Lung microvascular endothelial cell (primary cell): ENCODE data around the gene BNIP5. TPM values are rescaled to one million over a fixed set of nuclear protein-coding genes. Genes with fewer than 3 reads are reported as not detected.
"Not testable (repeated sequence)": the region's sequence is repeated elsewhere in the genome, so short reads cannot be mapped to it uniquely, and the experiment has no call there.

Experiments used
- DNase-seq, 2 donors: peaks; one replicate each; pipeline versions ENCODE4 v3.0.0 to v3.0.0-alpha.2; 2010; ENCODE audit warnings: low read depth in 2 of 2
- total RNA-seq: library from RNA; depleted of rRNA; stranded (reverse); fragments of >200 nt; gene quantifications from 2 replicates; pipeline ENCODE4 v1.2.1, GENCODE V29; 2014

Gene BNIP5
- total RNA-seq, 1 donor from 2014 or later = not detected

GRCh38 chr6:36343109-36343680, 6.5 kb upstream of the BNIP5 start:
- no peak for DNase-seq

DNA sequence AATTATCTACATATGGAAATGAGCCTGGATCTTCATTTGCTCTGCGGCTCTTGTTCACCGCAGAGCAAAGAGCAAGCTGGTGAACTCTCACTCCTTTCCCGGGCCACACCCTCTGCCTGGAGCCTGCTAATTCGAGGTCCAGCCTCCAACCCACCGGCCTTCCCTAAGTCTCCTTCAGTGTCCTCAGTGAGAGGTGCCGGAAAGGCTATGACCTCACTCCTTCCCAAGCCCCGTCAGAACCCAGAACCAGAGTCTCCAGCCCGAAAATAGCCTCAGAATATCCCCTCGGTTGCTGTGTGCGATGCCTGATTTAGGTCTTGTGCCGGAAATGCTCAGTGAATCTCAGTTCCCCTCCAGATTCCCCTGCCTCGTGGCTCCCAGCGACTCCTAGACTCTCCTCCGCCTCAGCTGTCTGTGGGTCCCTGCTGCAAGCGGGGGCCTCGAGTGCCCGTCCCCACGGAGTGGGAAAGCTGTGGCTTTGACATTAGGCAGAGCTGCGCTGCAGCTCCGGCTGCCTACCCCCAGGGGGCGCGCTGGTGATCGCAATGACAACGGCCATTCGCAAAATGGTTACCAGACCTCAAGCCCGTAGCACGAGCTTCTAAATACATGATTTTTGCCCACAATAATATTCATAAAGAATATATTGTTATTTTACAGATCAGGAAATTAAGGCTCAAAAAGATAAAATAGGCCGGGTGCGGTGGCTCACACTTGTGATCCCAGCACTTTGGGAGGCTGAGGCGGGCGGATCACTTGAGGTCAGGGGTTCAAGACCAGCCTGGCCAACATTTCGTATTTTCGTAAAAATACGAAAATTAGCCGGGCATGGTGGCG, 4.1 kb upstream of the BNIP5 start:
- peak; percentile 70 to 81 for DNase-seq

DNA sequence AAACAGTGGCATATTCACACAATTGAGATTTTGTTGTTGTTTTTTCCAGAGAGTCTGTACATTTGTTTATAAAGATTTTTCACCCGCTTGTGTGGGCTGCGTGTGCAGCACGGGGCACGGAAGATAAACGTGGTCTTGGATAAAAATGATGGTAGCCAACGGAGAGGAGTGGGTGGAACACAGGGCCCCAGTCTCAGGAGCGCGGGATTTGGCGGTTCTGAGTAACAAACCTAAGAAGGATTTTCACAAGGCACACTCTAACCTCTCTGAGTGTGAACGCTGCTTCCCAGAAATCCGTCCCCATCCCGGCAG, 3.6 kb upstream of the BNIP5 start:
- DNase-seq = no peak

DNA sequence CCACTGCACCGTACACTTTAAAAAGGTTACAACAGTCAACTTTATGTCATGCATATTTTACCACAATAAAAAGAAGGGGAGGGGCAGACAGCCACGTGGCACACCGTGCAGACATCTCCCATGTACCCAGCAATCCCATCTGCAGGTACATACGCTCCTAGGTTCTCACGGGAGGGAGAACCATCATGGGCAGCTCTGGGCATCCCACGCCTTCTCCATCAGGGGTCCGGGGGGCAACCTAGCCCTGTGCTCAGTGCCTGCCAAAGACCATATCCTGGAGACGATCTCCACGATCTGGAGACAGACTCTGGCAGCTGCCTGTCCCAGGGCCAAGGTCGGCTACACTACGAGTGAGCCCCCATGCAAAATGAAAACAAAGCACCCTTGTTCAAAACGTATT, 2.5 kb upstream of the BNIP5 start:
- DNase-seq = no peak

- DNase-seq = not testable (repeated sequence)
These were observed 1.5 kb upstream of the BNIP5 start for GRCh38 chr6:36338223-36338622.

DNA sequence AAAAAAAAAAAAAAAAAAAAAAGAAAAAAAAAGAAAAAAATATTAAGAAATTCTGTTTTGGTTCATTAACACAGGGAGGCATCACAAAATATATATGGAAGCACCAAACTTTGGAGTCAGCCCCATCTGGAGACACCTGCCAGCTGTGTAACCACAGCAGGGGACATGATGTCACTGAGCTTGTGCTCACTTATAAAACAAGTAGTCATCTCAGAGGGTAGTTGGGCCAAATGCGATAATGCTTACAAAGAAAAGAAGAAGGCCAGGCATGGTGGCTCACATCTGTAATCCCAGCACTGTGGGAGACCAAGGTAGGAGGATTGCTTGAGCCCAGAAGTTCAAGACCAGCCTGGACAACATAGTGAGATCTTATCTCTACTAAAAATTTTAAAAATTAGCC, 1.1 kb upstream of the BNIP5 start:
- DNase-seq = no peak

DNA sequence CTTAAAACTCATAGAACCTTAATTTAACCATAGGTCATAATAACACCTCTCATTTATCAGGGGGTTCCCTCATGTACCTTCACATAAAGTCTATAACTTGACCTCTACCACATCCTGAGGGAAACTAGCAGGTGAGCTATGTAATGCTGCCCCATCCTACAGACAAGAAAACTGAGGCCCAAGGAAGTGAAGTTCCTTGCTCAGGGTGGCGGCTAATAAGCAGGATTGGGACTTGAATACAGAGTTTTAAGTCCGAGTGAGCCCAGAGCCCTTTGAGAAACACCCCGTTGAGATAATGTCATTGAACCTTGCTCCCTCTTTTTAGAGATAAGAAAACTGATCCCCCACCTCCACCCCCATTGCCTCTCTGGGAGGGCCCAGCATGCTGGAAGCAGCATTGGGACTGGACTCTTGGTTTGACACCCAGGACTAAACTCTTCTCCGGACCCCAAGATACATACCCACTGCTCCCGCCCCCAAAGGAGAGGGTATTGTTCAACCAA, 429 bp downstream of the BNIP5 start:
- DNase-seq = no peak

DNA sequence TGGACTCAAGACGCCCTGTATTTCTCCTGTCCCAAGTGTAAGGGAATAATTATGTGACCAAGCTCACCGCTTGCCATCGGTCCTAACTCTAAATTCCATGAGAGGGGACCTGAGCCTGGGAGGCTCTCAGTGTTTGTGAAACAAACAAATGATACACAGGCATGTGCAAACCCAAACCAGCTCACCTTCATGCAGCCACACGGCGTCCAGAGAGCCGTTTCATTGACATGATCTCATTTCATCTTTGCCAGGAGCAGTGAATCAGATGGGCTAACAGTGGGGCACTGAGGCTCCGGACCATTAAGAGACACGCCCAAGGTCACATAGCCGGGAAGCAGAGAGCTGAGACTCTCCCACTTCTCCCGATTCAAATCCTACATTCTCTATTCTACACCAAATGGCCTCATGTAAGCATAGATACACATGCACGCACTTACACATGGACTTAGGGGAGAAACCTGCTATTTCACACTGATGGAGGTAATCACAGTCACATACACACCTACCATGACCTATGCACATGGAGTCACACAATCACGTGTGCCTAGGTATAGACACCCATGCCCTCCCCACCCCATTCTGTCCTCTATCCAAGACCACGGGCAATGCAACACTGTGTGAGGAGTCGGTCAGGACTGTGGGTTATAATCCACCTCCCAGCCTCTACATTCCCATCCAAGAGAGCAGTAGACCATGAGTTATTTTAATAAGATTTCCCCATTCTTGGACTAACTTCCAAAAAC, 1.1 kb downstream of the BNIP5 start:
- DNase-seq = no peak

- DNase-seq = no peak
These were observed 1.7 kb downstream of the BNIP5 start for GRCh38 chr6:36334832-36335459.

DNA sequence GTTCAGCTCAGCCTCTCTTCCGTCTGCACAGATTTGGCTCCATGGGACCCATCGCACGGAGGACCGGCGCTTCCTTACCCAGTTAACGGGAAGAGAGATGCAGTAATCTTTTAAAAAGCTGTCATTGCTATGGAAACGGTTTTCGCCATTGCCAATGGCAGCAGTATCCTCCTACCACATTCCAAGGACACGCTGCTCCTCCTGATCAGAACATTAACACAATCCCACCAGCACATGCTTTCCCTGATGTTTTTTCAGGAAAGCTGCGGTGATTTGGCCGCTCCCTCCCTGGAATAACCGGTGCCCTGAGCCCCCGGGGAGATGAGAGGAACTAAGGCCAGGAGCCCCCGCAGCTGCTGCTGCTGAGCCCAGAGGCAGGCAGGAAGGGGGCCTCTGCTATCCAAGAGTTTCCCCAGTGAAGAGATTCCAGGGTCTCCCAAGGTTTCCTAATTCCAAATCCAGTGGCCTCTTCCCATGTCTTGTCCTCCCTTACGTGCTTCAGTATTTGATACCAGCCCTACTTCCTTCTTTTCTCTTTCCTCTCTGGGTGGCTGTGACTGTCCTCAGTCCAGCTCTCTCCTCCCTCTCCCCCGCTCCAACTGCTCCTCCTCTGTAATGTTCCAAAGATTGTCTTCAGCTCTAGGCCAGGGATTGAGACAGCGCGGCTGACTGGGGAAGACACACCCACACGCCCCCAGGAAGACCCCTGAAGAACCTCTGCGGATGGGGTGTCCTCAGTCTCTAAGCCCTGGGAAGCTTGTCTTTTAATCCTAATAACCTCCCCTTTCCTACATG, 2.6 kb downstream of the BNIP5 start:
- DNase-seq = no peak

DNA sequence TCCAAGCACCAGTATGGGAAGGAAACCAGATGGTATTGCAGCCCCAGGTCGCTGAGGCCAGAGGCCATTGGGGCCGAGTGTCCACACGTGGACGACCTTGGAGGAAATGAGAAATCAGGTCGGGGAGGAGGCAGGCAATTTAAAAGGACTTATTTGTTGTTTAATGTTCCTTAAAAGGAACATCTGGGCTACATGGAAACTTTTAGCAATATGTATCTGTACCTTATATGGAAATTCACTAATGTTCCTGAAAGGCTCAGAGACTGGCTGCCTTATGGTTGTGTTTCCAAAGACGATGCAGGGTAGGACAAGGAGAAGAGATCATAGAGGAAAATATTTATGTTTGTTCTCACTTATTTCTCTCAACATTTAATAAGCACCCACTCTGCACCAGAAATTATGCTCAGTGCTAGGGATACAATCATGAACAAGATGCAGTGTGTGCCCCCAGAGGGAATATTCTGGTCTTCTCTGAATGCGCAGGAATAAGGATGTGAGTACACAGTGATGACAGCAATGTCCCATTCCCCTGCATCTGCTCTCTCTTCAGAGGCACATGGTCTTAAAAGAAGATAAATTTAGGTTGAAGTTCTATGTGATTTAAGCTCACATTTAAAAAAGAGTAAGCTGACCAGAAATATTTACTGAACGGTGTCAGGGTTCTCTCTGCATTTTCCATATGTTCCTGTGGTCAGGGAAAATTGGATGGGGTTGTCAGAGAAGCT, 3.4 kb downstream of the BNIP5 start:
- DNase-seq = no peak

DNA sequence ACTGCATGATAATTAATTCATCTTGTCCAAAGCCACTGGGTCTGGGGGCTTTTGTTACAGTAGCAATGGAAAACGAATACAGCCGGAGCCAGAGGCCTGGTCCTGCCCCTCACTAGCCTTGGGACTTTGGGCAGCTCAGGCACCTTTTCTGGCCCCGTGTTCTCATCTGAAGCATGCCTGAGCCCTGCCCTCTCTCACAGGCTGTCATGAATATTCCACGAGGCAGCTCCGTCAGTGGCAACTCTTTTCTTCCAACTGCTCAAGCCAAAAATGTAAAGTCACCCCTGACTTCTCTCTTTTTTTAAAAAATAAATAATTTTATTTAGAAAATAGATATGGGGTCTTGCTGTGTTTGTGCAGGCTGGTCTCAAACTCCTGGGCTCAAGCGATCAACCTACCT, 5.3 kb downstream of the BNIP5 start:
- no peak for DNase-seq

DNA sequence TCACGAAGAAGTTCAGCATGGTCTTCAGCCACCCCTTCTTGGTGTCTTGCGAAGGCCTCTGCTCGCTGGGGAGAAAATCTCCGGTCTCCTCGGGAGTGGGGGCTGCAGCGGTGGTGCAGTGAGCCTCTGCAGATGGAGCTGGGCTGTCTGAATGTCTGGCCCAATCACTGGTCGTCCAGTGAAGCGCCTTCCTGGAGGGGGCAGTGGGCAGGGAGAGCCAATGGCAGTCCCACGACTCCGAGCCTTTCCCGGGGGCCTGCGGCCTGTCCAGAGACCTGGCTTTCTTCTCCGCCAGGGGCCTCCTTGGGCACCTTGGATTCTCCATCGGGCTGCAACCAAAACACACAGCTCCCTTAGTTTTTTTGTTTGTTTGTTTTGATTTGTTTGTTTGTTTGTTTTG, 6.3 kb downstream of the BNIP5 start:
- no peak for DNase-seq

GRCh38 chr6:36329798-36330291, 6.8 kb downstream of the BNIP5 start:
- DNase-seq = no peak

GRCh38 chr6:36328600-36328999, 8.1 kb downstream of the BNIP5 start:
- DNase-seq = no peak

DNA sequence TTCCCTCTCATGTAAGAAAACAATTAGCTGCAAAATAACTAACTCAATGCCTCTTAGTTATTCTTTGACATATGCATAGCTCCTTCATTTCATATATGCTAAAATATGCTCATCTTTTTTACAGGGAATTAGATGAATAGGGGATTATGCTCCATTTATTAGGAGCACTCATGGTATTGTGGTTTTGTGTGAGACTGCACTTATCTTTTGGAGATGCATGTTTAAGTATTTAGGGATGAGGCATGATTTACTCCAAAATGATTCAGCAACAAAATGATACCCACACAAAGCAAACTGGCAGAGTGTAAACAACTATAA, 8.8 kb downstream of the BNIP5 start:
- DNase-seq = no peak

DNA sequence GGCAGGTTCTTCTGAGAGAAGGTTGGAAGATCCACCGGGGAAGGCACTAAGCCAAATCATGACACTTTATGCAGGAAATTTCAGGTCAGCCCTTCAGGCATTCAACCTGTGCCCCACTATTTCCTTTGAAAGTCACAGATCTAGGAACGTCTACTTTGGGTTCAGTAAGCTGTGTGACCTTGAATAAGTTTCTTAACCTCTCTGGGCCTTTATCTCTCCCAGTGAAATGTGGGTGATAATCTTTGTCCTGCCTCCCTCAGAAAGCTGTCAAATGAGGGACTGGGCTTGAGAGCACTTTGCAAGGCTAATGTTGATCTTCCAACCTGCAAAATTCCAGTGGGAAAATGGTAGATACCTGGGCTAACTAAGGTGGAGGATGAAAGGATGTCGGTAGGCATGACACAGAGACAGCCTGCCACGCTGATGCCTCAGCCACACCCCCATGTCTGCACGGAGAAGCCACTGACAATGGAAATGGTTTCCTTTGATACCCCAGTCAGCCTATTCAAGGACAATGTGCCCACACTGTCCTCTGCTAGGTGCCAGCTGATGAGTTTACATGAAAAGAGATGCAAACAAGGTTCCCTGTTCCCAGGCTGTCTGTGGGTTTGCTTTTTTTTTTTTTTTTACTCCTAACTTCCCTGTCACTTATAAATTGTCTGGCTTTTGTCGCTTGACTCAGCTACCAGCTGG, 9.3 kb downstream of the BNIP5 start:
- DNase-seq = no peak

GRCh38 chr6:36326356-36326995, 10.2 kb downstream of the BNIP5 start:
- DNase-seq = no peak

GRCh38 chr6:36324715-36325114, 12.0 kb downstream of the BNIP5 start:
- no peak for DNase-seq

DNA sequence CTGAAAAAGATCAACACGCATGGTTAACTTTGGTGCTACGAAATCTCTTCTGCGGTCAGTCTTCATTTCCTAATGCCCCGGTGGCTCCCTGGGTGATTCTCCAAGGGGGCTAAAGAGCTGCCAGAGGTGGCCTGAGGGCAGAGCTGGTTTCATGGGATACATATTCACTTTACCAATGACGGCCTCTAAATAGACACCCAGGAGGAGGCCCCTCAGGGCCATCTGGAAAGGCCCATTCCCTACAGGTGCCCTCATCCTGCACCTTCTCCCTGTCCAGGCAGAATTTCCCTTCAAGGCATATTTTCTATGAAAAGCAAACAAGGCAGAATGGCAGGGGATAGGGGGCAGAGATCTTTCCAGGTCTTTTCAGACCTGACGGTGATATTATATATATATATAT, 12.5 kb downstream of the BNIP5 start:
- no peak for DNase-seq
